GM10248 (cell line): ENCODE results near the gene NPSR1.

Experiments
- CTCF ChIA-PET: fragments of 300-600 bp; sonication (Branson Sonifier 250); formaldehyde crosslinking; extraction: SDS; loops from one replicate; lab custom pipeline; 2021; ENCODE audit warnings: antibody characterized with exemption; lab: Yijun Ruan, JAX
- POLR2A ChIA-PET: fragments of 350-650 bp; sonication (Branson Sonifier 250); formaldehyde crosslinking; extraction: SDS; loops from one replicate; lab custom pipeline; 2020; ENCODE audit warnings: antibody characterized with exemption; lab: Yijun Ruan, JAX
- DNase-seq: peaks from one replicate; pipeline ENCODE4 v3.0.0; 2012; ENCODE audit errors: extremely low spot score
- TF ChIP-seq, protein P1 (sequence below): IDR thresholded peaks from 2 replicates; pipeline ENCODE4 v1.5.1; 2012; ENCODE audit warnings: mild to moderate bottlenecking, low read depth; ENCODE audit errors: extremely low read depth, missing control alignments, control extremely low read depth

The NPSR1 gene

DNA sequence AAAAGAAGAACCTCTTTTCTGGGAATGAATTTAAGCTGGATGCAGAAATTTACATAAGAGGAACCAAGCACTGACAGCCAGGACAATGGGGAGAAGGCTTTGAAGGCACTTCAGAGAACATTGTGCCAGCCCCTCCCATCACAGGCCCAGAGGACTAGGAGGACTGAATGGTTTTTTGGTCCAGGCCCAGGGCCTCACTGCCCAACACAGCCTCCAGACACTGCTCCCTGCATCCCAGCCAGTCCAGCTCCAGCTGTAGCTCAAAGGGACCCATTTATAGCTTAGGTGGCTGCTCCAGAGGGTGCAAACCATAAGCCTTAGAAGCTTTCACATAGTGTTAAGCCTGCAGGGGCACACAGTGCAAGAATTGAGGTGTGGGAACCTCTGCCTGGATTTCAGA is 237.2 kb downstream of the NPSR1 start:
- POLR2A ChIA-PET, result no interaction called here
- CTCF ChIA-PET, result no interaction called here
- DNase-seq, result no peak
- TF ChIP-seq, protein P1, sequence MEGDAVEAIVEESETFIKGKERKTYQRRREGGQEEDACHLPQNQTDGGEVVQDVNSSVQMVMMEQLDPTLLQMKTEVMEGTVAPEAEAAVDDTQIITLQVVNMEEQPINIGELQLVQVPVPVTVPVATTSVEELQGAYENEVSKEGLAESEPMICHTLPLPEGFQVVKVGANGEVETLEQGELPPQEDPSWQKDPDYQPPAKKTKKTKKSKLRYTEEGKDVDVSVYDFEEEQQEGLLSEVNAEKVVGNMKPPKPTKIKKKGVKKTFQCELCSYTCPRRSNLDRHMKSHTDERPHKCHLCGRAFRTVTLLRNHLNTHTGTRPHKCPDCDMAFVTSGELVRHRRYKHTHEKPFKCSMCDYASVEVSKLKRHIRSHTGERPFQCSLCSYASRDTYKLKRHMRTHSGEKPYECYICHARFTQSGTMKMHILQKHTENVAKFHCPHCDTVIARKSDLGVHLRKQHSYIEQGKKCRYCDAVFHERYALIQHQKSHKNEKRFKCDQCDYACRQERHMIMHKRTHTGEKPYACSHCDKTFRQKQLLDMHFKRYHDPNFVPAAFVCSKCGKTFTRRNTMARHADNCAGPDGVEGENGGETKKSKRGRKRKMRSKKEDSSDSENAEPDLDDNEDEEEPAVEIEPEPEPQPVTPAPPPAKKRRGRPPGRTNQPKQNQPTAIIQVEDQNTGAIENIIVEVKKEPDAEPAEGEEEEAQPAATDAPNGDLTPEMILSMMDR, result no peak
